ENCODE measurements around the gene MRPL49. TPM values are rescaled to one million over a fixed set of nuclear protein-coding genes. Genes with fewer than 3 reads are reported as not detected.

Gene MRPL49
- total and polyA plus RNA-seq, 2 of the 8 experiments (the other 6 are each of a cell fraction or from before 2014, with no cell fraction given) = 54.0 to 84.8 TPM

DNA sequence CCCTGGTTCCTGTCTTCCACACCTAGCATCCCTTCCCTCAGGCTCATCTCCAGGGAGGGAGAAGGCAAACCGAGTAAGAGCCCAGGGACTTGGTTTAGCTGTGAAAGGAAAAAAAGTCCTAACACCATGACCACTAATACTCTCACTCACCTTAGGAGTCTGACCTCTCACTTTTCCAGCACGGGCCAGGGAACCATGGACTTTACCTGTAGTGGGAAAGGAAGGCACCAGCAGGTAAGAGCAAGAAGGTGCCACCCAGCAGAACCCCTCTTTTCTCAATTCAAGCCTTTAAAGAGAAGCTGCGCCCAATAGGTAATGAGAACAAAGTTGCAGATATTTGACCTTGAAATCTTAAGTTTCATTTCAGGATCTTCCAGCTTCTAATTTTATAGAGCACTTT is 1.3 kb upstream of the MRPL49 start (continued):
- TF ChIP-seq TAF7 (optimal IDR thresholded peaks at IDR 0.05; ENCODE audit: borderline replicate concordance, low read depth, low read length) = no peak
- TF ChIP-seq RNF2 (IDR thresholded peaks at IDR 0.05; ENCODE audit: borderline replicate concordance, low read depth, low read length, missing control alignments, poor library complexity, severe bottlenecking) = no peak
- no peak for TF ChIP-seq SAP30 (IDR thresholded peaks at IDR 0.05; ENCODE audit: insufficient read depth, insufficient replicate concordance, low read length)

Data from H1 (cell line).